Measurements from ENCODE around the gene AGBL1.

The AGBL1 gene

DNA sequence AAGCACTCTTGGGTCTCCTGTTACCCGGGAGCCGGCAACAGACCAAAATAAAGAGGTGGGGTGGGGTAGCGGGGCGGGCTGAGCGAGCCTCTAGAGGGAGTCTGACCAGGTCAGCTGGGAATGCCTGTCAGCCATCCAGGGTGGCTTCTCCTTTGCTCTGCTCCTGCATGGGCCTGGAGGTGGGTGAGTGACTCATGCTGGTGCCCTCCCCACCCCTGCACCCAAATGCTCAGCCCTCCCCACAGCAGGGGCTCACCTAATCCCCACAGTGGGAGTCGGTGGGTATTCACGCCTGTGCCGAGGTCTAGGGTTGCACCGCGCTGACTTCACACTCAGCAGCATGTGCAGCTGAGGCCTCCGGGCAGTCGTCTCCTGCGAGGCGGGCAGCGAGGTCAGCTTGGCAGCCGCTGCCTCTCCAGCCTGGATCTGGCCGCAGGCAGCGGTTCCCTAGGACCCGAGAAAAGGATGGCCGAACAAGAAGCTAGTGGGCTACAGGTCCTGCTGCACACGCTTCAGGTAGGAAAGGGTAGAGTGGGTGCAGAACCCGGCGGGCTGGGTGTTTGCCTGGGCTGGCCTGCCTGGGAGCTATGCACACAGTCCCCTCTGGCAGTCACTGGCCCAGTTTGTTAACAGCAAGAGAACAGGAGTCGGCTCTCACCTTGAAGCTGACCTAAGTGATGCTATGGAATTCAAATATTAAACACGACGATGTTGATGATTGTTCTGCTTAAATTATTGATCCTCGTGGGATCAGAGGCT, at the start of gene AGBL1:
AGBL1 (plus strand) TSS at position 364 of the 759 bp plus-strand sequence.
- DNase-seq, result no peak

DNA sequence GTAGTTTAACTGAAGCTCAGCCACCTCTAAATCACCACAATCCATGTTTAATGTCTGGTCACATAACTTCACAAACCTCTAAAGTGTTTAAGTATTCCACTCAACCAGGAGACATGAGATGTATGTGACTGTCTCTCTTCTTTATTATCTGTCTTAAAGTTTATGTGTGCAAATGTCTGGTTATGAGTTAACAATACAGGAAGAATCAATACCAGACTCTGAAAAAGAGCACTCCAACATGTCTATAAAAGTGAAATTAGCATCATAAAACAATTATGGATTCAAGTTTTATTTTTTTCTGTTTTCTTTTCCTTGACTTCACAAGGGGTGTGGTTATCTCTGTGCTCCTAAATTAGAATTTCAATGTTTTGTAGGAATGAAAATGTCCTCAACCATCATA, 44.8 kb upstream of the AGBL1 start:
- no peak for DNase-seq

DNA sequence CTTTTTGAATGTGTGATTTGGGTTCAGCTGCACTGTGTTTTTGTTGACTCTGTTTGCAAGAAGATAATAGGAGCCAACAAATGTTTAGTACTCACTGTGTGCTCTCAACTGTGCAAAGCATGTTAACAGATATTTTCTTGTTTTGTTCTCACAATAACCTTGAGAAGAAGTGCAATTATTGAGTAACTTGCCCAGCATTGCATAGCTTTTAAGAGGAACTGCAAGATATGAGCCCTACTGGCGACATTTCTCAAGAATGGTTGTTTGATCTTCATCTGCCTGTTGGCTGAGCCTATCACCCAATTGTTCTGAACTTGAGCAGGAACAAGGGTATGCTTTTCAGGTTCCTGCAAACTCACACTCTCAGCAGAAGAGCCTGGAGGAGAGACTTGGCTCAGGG, 43.4 kb upstream of the AGBL1 start:
- no peak for DNase-seq

DNA sequence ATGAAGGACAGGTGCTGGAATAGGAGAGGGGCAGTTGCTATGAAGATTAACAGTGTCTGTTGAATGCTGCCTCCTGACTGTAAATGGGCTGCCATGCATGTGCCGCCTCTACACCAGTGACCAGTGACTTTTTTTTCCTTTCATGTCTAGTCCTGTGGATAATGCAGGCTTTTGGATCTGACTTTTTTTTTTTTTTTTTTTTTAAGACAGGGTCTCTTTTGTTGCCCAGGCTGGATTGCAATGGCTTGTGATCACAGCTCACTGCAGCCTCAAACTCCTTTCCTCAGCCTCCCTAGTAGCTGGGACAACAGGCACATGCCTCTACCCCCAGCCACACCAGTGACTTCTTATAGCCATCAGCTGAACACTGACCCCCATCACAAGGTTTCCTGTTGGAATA, 41.2 kb upstream of the AGBL1 start:
- no peak for DNase-seq

DNA sequence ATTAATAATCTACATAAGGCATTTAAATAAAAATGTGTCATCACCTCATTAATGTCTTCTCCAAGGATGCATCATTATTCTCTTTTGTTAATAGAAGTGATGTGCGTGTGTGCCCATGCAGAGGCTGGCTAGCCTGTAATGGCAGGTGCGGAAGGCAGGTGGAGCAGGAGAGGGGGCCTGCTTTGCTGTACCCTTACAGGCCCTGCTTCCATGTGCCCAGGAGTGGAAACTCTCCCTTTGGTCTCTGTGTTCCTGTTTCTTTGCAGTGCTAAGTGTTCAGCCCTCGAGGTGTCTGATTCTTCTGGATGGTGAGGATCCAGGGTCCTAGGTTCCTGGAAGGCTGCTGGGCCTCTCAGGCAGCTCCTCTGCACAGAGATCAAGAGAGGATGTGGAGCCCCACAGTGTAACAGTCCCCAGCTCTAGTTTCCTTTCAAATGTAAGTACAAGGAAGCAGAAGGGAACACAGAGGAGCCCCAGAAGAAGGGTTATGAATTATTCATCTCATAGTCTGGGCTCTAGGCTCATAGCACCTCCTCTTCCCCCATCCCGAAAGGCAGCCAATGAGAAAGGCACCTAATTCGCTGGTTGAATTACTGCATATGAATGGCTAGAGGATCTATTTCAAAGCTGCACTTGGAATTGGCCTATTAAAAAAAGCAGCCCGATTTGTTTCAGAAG, 39.2 kb upstream of the AGBL1 start:
- no peak for DNase-seq

DNA sequence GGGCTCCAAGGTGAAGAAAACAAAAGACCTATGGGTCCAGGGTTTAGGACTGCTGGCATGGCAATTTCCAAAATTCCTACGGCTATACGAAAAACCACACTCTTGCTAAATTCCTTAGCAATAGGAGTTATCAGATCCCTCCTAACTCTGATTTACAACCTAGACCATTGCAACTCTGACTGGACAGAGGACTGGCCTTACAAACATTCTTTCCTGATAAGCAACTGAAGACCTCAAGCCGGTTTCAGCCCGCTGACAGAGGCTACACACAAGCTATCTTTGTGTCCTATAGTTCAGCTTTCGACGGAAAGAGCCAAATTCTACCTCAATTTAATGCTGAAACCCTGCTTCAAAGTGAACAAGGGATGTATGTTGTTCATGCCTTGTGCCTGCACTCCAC, 38.3 kb upstream of the AGBL1 start:
- no peak for DNase-seq

DNA sequence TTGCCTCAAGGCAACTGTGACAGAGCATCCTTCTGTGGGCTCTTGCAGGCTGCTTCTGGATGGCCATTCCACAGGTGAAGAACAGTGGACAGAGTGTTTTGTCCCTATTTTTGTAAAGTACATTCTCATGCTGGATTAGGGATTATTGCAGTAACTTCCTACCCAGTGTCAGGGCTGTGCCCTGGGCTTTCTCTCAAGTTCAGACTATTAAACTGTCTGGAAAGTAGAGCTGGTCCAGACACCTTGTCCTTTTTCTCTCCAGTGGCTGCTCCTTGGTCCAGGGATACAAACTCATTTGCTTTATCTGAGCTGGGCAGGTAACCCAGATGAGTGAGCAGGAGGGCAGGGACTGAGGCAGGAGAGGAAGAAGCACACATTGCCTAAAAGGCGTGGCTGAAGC, 37.4 kb upstream of the AGBL1 start:
- DNase-seq, result no peak

DNA sequence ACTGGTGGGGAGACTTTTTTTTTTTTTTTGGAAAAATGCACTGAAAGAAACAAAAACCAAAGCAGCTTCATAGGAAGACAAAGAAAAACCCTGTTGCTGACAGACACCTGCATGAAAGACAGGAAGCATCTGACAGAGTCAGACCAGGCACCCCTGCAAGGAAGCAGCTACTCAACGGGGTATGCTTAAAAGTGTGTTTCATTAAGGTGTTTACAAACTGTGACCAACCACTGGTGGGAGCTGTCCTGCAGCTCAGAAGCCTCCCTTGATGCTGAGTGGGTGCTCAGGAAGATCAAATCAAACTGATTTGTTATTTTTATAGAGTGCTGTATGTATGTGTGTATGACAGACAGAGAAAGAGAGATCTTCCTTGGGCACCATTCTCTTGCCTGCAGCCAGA, 34.7 kb upstream of the AGBL1 start:
- no peak for DNase-seq

DNA sequence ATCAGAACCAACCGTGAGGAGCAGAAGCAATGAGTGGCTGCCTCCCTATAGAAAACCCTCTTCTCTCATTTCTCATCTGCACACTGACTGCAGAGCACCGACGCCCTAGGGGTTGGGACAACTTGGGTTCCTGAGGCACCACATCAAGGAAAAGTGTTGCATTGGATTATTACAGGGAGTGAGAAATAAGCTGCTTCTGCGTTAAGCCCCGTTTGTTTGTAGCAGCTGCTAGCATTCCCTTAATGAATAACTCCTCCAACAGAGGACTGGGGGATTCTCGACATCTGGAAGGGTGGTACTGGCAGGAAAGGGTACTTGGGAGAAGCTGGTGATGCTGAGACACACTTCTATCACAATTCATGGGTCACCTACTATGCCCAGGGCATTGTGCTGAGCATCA, 25.3 kb upstream of the AGBL1 start:
- no peak for DNase-seq

DNA sequence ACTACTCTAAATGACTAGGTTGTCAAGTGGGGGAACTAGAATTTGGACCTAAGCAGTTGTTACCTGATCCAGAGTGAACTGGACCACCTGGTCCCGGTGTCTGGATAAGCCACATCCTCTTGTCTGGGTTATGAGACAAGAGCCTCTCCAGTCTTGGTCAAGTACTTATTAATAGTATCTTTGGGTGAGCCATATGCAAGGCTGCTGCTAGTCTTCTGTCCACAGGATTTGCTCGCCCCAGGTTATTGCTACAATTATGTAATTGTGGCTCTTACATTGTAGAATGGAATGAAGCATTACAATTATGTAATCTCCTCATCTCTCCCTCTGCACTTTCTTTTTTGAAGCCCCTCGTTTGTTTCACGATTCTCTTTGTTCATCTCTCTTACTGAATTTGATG, 24.0 kb upstream of the AGBL1 start:
- DNase-seq, result no peak

DNA sequence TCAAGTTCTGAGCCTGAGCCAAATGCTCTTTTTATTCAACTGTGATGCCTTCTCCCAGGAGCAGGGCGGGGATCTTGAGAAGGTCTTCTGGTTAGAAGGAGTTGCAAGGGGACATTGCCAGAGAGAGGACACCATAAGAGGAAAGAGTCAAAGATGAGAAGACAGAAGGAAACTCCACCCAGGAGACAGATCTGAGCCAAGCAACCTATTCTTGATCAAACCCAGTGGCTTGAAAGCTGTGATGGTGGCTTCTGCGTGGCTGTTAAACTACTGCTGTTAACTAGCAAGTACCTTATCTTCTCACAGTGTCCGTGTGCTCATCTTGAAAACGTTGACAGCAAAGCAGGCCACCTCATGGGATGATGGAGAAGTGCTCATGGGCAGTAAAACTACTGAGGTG, 19.8 kb upstream of the AGBL1 start:
- no peak for DNase-seq

DNA sequence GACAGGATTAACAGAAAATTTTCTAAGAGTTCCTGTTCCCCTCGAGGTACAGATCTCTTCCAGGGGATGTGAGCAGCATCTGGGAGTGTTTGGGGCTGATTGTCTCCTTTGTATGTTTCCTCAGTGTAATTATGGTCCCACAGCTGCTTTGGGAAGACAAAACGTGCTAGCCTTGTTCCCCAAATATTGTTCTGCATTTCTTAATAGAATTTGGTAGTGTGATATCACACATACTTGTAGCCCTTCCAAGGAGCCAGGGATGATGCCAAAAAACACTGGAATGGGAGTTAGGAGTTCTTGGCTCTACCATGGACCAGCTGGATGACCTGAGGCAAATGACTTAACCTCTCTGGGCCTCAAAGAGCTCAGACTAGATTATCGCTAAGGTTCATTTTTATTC, 19.0 kb upstream of the AGBL1 start:
- DNase-seq, result no peak

DNA sequence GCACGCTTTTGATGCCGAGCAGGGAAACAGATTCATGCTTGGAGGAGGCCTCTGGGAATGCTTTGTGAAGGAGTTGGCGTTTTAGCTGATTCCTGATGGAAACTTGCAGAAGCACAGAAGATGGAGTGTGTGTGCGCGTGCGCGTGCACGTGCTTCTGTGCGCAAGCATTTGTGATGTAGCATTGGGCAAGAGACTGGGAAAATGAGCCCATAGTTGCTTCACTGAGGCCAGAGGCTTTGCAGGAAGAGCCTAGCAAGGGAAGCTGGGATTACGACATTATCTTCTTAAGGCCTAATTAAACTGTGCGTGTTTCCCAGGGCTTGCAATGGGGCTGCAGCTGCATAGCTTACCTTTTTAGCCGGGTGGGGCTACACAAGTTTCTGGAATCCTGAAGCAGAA, 18.1 kb upstream of the AGBL1 start:
- DNase-seq, result no peak

DNA sequence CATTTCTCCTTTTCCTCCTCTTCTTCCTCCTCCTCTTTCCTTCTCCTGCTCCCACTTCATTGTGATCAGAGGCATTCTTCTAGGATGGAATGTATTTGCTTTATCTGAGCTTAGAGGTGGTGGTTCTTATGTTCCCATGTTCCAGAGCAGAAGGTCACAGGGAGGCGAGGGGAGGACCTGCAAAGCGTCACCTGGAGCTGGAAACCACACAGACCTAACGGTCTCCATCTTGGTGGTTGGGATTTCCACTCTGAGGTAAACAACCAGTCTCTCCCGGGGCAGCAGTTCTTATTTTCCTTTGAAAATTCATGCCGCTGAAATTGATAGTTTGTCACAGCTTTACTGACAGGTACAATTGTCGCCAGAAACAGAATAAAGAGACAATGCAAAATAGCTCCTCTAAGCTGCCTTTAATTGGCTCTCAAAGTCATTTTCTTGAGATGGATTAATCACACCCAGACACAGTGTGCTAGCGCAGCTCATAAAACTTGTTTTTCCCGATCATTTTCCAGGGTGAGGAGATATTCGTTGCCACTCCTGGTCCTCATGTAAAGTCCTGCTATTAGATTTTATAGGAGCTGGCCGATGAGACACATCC, 16.9 kb upstream of the AGBL1 start:
- DNase-seq, result no peak

DNA sequence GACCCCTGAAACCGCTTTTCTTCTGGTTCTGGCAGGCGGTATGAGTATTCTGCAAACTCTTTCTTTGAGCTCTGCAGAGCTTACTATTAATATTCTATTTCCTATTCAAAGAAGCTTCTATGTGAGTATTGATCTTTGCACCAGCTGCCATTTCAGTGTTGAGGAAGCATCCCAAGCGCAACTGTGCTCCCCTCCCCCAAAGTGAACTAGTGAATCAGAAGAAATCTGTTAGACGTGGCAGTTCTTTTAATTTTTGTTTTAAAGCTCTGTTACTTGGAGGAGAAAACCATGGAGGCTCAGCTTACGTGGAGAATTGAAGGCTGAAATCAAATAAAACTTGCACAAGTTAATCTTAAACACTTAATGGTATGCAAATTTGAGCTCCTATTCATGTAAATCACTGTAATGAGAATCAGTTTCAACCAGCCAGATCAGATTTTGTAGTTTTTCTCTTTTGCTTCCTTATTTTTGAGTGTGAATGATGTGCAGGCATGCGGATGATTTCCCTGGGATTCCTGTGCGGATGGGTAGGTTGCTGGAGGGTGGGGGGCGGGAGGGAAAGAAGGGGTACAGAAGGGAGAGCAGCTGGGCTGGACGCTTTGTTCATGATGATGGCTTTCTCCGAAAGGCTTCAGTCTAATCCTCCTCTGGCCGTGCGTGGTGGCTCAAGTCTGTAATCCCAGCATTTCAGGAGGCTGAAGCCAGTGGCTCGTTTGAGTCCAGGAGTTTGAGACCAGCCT, 16.1 kb upstream of the AGBL1 start:
- DNase-seq, result no peak

DNA sequence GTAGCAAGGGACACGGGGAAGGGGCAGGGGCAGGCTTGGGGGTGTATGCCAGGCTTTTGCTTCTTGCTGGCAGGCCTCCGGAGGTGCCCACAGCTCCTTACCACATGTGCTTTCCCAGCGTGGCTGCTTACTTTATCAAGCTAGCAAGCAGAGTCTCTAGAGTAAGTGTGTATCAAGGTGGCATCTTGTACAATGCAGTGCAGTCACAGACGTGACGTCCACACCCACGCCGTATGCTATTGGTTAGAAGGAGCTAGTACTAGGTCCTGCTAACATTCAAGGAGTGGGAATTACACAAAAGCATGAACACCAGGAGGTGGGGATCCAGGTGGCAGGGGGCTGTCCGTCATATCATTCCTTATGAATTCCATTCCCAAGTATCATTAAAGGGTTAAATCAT, 15.3 kb upstream of the AGBL1 start:
- no peak for DNase-seq

DNA sequence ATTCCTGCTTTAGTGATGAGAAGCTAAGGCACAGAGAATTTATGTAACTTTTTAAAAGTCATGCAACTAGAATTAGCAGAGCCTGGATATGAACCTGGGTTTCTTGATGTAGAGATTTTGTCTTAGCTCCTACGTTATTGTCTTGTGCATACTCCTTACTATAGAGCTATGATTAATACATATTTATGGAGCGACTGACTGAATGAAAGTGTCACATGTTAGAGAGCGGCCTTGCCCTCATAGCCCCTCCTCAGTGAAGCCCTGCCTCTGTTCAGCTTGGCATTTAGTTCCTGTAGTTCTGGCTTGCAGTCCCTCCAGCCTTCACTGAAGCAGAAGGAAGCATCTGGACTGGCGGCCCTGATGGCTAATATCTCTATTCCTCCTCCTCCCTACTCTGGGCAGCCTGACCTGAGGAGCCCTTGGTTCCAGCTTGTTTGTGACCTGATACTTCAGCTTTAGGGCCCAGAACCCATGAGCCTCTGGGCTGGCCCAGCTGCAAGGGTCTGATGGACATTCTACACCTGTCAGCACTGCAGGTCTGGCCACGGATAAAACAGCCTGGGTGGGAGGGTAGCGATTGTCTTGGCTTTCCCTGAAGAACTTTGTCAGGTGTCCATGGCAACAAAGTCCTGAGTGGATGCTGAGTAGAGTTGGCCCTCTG, 13.4 kb upstream of the AGBL1 start:
- DNase-seq, result no peak

DNA sequence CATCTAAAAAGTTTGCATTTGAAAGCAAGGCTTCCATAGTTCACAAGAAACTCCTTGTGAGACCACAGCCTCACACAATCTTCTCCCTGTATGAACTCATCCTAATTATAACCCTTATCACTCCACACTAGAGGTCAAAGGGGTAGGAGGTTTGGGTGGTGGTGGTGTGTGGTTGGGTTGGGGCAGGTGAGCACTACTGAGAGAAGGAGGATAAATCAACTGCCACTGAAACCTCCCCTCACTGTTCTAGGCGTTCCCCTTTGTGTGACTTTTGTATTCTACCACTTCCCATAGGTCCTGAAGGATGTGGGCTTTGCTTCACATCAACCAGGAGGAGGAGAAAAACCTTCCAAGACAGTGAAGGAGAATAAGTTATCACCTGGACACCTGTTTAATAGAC, 6.4 kb upstream of the AGBL1 start:
- DNase-seq, result no peak

DNA sequence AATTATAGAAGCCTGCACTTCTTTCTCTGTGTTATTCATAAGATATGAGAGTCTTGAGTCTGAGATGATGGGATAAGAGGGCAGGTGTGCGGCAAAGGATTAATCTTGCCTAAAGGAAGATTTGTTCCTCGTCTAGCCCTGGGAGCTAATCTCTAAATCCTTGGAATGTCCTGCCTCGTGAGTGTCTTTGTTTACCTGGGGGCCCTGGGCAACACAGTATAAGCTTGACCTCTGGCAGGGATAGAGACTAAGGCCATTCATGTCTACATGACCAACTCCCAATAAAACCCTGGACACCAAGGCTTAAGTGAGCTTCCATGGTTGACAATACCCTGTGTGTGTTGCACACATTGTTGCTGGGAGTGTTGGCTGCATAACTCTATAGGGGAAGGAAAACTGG, 3.2 kb upstream of the AGBL1 start:
- no peak for DNase-seq

DNA sequence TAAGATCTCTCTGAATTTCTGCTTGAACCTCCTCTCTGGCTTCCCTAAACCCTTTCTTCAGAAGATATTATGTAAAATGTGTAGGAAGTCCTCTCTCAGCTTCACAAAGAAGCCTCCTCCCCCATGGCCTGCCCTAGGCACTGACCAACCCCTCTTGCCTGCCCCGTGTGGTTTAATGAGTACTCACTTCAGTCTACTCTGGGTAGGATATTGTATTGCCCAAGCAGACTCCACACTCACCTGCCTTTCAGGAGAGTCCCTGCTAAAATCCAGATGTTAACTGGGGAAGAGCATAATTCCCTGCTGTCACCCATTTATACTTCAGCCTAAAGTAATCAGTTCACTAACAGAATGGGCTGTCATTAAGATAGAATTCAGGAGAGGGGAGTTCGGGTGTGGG, 2.6 kb upstream of the AGBL1 start:
- DNase-seq, result no peak

DNA sequence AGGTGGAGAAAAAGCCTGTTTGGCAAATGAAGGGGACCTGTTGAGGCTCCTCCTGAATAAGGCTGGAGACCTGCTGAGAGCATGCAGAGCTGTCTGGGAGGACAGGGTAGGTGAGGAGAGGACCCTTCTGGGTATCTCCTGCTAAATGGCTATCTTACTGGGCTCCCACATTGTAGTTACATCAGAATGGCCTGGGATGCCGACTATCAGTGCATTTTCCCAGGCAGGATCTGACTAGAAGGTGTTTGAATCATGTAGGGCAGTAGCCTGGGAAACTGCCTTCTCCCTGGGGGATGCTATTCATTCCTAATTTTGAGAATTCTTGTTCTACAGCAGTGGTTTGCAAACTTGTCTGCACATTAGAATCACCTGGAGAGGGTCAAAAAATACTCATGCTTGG, 631 bp downstream of the AGBL1 start:
- no peak for DNase-seq

DNA sequence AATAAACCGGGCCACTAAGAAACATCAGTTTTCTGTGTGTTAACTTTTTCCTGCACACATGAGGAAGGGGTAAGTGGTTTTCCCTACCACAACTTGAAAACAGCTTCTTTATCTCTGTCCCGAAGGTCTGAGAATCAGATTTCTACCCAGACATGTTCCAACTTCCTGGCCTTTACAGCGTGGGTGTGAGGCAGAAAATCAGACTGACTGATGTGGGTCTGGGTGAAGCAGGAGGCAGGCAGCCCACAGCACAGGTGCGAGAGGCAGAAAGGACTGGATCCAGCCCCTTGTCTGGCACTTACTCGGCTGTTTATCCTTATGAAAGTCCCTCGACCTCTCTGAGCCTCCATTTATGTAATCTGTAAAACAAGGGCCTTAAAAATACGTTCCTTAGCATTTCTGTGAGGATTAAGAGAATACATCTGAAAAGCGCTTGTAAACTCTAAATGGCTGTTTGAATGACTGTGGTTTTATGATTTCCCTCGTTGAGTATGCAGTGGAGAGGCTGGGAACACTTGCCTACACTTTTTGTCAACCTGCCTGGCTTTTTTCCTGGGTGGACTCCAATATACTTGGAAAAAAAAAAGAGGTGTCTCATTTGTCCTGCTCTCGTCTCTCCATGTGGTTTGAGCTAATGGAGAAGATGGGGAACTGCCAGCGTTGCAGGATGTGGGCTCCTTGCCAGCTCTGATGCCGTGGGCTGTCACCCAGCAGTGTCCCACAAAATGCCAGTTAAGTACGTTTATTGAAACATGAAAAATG, 3.1 kb downstream of the AGBL1 start:
- DNase-seq, result peak; percentile 32 to 41
